Measurements from ENCODE around the gene PNPLA2.

PNPLA2 gene

GRCh38 chr11:816433-816779 lies 2.3 kb upstream of the PNPLA2 start:
- FAIRE-seq: no peak
- DNase-seq (ENCODE audit: low spot score): no peak

GRCh38 chr11:819129-819931 lies 616 bp downstream of the PNPLA2 start:
- FAIRE-seq: no peak
- peak; percentile 64 for DNase-seq (ENCODE audit: low spot score)

- peak; percentile 52 for FAIRE-seq
- DNase-seq (ENCODE audit: low spot score): peak; percentile 61
Observed at GRCh38 chr11:819943-820649, 1.4 kb downstream of the PNPLA2 start.

GRCh38 chr11:820655-821511 lies 2.2 kb downstream of the PNPLA2 start:
- DNase-seq (ENCODE audit: low spot score) (peak; percentile 85), FAIRE-seq (peak; percentile 80)

- DNase-seq (ENCODE audit: low spot score): no peak
- no peak for FAIRE-seq
Observed at GRCh38 chr11:821512-822371, 3.0 kb downstream of the PNPLA2 start.

GRCh38 chr11:823441-824291 lies 5.0 kb downstream of the PNPLA2 start:
- FAIRE-seq (no peak), DNase-seq (ENCODE audit: low spot score) (no peak)

GRCh38 chr11:824292-824880 lies 5.7 kb downstream of the PNPLA2 start:
- DNase-seq (ENCODE audit: low spot score) (no peak), FAIRE-seq (no peak)

- FAIRE-seq: no peak
- no peak for DNase-seq (ENCODE audit: low spot score)
Observed at GRCh38 chr11:824942-825341, 6.2 kb downstream of the PNPLA2 start.

GRCh38 chr11:825366-826226 lies 6.9 kb downstream of the PNPLA2 start:
- DNase-seq (ENCODE audit: low spot score) (no peak), FAIRE-seq (no peak)

GRCh38 chr11:826227-826621 lies 7.5 kb downstream of the PNPLA2 start:
- no peak for DNase-seq (ENCODE audit: low spot score)
- no peak for FAIRE-seq

GRCh38 chr11:826836-827145 lies 8.1 kb downstream of the PNPLA2 start:
- FAIRE-seq (no peak), DNase-seq (ENCODE audit: low spot score) (no peak)

GRCh38 chr11:827146-827896 lies 8.6 kb downstream of the PNPLA2 start:
- no peak for DNase-seq (ENCODE audit: low spot score)
- FAIRE-seq: no peak

GRCh38 chr11:827897-828192 lies 9.1 kb downstream of the PNPLA2 start, which contains the start of gene CRACR2B:
Gene CRACR2B, plus strand, starts transcription at chr11:827919. Its CDS starts 689 bp downstream, at chr11:828608.
- FAIRE-seq (no peak), DNase-seq (ENCODE audit: low spot score) (no peak)

GRCh38 chr11:828506-829175 lies 9.9 kb downstream of the PNPLA2 start:
- no peak for DNase-seq (ENCODE audit: low spot score)
- FAIRE-seq: no peak

- no peak for FAIRE-seq
- peak; percentile 60 for DNase-seq (ENCODE audit: low spot score)
Observed at GRCh38 chr11:829176-829846, 10.6 kb downstream of the PNPLA2 start.

GRCh38 chr11:829847-830294 lies 11.2 kb downstream of the PNPLA2 start:
- FAIRE-seq: no peak
- no peak for DNase-seq (ENCODE audit: low spot score)
